Adrenal gland (tissue), 5 donors: ENCODE measurements around the gene ECSCR.

Experiments used
- POLR2A ChIP-seq, 2 donors: fragments of 450-650 bp; IDR thresholded peaks; one replicate each; pipeline ENCODE4 v1.6.1; 2017; ENCODE audit warnings: antibody characterized with exemption in 2 of 2, mild to moderate bottlenecking in 2 of 2, moderate library complexity in 1 of 2
- TF ChIP-seq, protein P1 (sequence below), 6 experiments: fragments of 450-650 bp in 4 of 6; fragments of 200-600 bp in 2 of 6; sonication (generic) in 1 of 6; IDR thresholded peaks; 1 replicate in 5 of 6; 2 replicates in 1 of 6; pipeline versions ENCODE4 v1.5.1 to v1.8.0; 2016 to 2021; ENCODE audit warnings: antibody characterized with exemption in 6 of 6, mild to moderate bottlenecking in 2 of 6, moderate library complexity in 1 of 6
- donor health status: DM: no; HTN: no; CAD: no.

DNA sequence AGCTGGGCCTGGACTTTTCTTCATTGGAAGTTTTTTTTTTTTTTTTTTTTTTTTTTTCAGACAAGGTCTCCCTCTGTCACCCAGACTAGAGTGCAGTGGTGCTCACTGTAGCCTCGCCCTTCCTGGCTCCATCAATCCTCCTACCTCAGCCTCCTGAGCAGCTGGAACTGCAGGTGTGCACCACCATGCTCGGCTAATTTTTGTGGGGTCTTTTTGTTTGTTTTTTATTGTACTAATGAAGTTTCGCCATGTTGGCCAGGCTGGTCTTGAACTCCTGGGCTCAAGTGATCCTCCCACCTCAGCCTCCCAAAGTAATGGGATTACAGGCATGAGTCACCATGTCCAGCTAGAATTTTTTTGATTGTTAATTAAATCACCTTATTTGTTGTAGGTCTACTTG is 26.9 kb downstream of the ECSCR start:
- TF ChIP-seq, protein P1, sequence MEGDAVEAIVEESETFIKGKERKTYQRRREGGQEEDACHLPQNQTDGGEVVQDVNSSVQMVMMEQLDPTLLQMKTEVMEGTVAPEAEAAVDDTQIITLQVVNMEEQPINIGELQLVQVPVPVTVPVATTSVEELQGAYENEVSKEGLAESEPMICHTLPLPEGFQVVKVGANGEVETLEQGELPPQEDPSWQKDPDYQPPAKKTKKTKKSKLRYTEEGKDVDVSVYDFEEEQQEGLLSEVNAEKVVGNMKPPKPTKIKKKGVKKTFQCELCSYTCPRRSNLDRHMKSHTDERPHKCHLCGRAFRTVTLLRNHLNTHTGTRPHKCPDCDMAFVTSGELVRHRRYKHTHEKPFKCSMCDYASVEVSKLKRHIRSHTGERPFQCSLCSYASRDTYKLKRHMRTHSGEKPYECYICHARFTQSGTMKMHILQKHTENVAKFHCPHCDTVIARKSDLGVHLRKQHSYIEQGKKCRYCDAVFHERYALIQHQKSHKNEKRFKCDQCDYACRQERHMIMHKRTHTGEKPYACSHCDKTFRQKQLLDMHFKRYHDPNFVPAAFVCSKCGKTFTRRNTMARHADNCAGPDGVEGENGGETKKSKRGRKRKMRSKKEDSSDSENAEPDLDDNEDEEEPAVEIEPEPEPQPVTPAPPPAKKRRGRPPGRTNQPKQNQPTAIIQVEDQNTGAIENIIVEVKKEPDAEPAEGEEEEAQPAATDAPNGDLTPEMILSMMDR (IDR thresholded peaks at IDR 0.05) = no peak
- no peak for TF ChIP-seq POLR2A (IDR thresholded peaks at IDR 0.05)
